NCI-H1092 treated with DMSO at 0.1 percent for 48 hours (cell line): ENCODE results near the gene SULT2B1.
A peak's percentile ranks its signal among the peaks of the same experiment; 100 is the strongest.
"Not testable (repeated sequence)": the region's sequence is repeated elsewhere in the genome, so short reads cannot be mapped to it uniquely, and the experiment has no call there.

ENCODE experiments used
- DNase-seq: peaks from one replicate; lab custom pipeline; 2025; lab: John Stamatoyannopoulos, UW

Gene SULT2B1

GRCh38 chr19:48618916-48619691, 67.1 kb downstream of the SULT2B1 start, which contains the start of the genes RPL18 and SPHK2:
Gene RPL18 (minus strand): TSS chr19:48619178. CDS start chr19:48619143, 35 bp downstream.
Gene SPHK2 (plus strand): TSS chr19:48619506. CDS start chr19:48620515, 1,009 bp downstream.
- peak; percentile 98 for DNase-seq

GRCh38 chr19:48619692-48620585, 68.0 kb downstream of the SULT2B1 start:
- no peak for DNase-seq

GRCh38 chr19:48623556-48624066, 71.6 kb downstream of the SULT2B1 start:
- DNase-seq: no peak

GRCh38 chr19:48624067-48624594, 72.2 kb downstream of the SULT2B1 start:
- peak; percentile 95 for DNase-seq

- DNase-seq: no peak
Measured at GRCh38 chr19:48624791-48625723, 73.1 kb downstream of the SULT2B1 start.

GRCh38 chr19:48625891-48626327, 73.9 kb downstream of the SULT2B1 start:
- DNase-seq: no peak

- no peak for DNase-seq
Measured at GRCh38 chr19:48627201-48627864, 75.4 kb downstream of the SULT2B1 start.

- no peak for DNase-seq
Measured at GRCh38 chr19:48627865-48628314, 75.9 kb downstream of the SULT2B1 start.

GRCh38 chr19:48628486-48629296, 76.7 kb downstream of the SULT2B1 start:
- no peak for DNase-seq

- no peak for DNase-seq
Measured at GRCh38 chr19:48629297-48629598, 77.3 kb downstream of the SULT2B1 start.

GRCh38 chr19:48629599-48630295, 77.8 kb downstream of the SULT2B1 start:
- no peak for DNase-seq

GRCh38 chr19:48630296-48631063, 78.5 kb downstream of the SULT2B1 start:
- no peak for DNase-seq

GRCh38 chr19:48631225-48631624, 79.3 kb downstream of the SULT2B1 start:
- DNase-seq: no peak

- not testable (repeated sequence) for DNase-seq
Measured at GRCh38 chr19:48632286-48632685, 80.3 kb downstream of the SULT2B1 start.

GRCh38 chr19:48632692-48633147, 80.7 kb downstream of the SULT2B1 start:
- DNase-seq: no peak

GRCh38 chr19:48633148-48634035, 81.4 kb downstream of the SULT2B1 start:
- DNase-seq: no peak

GRCh38 chr19:48634036-48634342, 82.0 kb downstream of the SULT2B1 start:
- no peak for DNase-seq
